ENCODE measurements around the gene AUTS2.

The AUTS2 gene

GRCh38 chr7:70015353-70015752 is 417.1 kb downstream of the AUTS2 start:
- DNase-seq: no peak

GRCh38 chr7:70016044-70016770 is 417.9 kb downstream of the AUTS2 start:
- no peak for DNase-seq

GRCh38 chr7:70017357-70017756 is 419.1 kb downstream of the AUTS2 start:
- no peak for DNase-seq

GRCh38 chr7:70018700-70019099 is 420.4 kb downstream of the AUTS2 start:
- DNase-seq: no peak

- no peak for DNase-seq
Measured at GRCh38 chr7:70027867-70028266, 429.6 kb downstream of the AUTS2 start.

- no peak for DNase-seq
Measured at GRCh38 chr7:70028620-70029019, 430.3 kb downstream of the AUTS2 start.

- DNase-seq: no peak
Measured at GRCh38 chr7:70029993-70030392, 431.7 kb downstream of the AUTS2 start.

GRCh38 chr7:70030745-70031144 is 432.5 kb downstream of the AUTS2 start:
- no peak for DNase-seq

- DNase-seq: no peak
Measured at GRCh38 chr7:70031245-70031644, 433.0 kb downstream of the AUTS2 start.

- no peak for DNase-seq
Measured at GRCh38 chr7:70032649-70033048, 434.4 kb downstream of the AUTS2 start.

GRCh38 chr7:70033226-70033625 is 435.0 kb downstream of the AUTS2 start:
- no peak for DNase-seq

- DNase-seq: no peak
Measured at GRCh38 chr7:70034999-70035398, 436.7 kb downstream of the AUTS2 start.

- no peak for DNase-seq
Measured at GRCh38 chr7:70035519-70035918, 437.2 kb downstream of the AUTS2 start.

GRCh38 chr7:70035955-70036354 is 437.7 kb downstream of the AUTS2 start:
- DNase-seq: no peak

GRCh38 chr7:70036695-70037094 is 438.4 kb downstream of the AUTS2 start:
- DNase-seq: no peak

GRCh38 chr7:70037171-70037933 is 439.1 kb downstream of the AUTS2 start:
- no peak for DNase-seq

- no peak for DNase-seq
Measured at GRCh38 chr7:70040051-70040450, 441.8 kb downstream of the AUTS2 start.

- peak; percentile 19 for DNase-seq
Measured at GRCh38 chr7:70040970-70041766, 442.9 kb downstream of the AUTS2 start.

GRCh38 chr7:70042533-70042932 is 444.3 kb downstream of the AUTS2 start:
- DNase-seq: no peak

- no peak for DNase-seq
Measured at GRCh38 chr7:70043015-70043538, 444.8 kb downstream of the AUTS2 start.

GRCh38 chr7:70044064-70044463 is 445.8 kb downstream of the AUTS2 start:
- DNase-seq: peak; percentile 49

GRCh38 chr7:70044525-70044924 is 446.2 kb downstream of the AUTS2 start:
- no peak for DNase-seq

- no peak for DNase-seq
Measured at GRCh38 chr7:70044981-70045380, 446.7 kb downstream of the AUTS2 start.

All from NCI-H748 treated with DMSO at 0.1 percent for 48 hours (cell line).